Measurements from ENCODE around the gene TNNI3K. TPM values are rescaled to one million over a fixed set of nuclear protein-coding genes. Genes with fewer than 3 reads are reported as not detected.

Gene TNNI3K
- total and polyA plus RNA-seq, 2 of the 8 experiments (the other 6 are each of a cell fraction or from before 2014, with no cell fraction given) = 0.41 to 0.48 TPM

- Histone ChIP-seq H3K27ac (ENCODE audit: low read depth, low read length) (no peak overlapping the region), H3K9ac (replicated peaks in 1 of 4; ENCODE audit: extremely low read depth in 1 of 4, low read depth in 3 of 4, low read length in 3 of 4) (no peak overlapping the region), H3K4me2 (ENCODE audit: insufficient read depth in 1 of 2, low read depth in 2 of 2, low read length in 2 of 2) (no peak overlapping the region)
These were observed 188.3 kb downstream of the TNNI3K start for GRCh38 chr1:74423471-74423870.

More at GRCh38 chr1:74423471-74423870, 188.3 kb downstream of the TNNI3K start:
- Histone ChIP-seq H2AK5ac (ENCODE audit: low read depth, low read length) (no peak overlapping the region), H4K91ac (replicated peaks; ENCODE audit: insufficient read length, low read length) (no peak overlapping the region), H3K4me3 (ENCODE audit: extremely low read depth in 1 of 4, insufficient read depth in 2 of 4, low read depth in 3 of 4, low read length in 4 of 4) (no peak overlapping the region), H2BK12ac (ENCODE audit: low read depth, low read length) (no peak overlapping the region), H3K79me2 (ENCODE audit: control insufficient read depth in 1 of 2, insufficient read depth in 2 of 2, low read length in 2 of 2) (no peaks in the 10 kb centered on the region), H4K20me1 (replicated peaks in 1 of 2; ENCODE audit: control insufficient read depth in 1 of 2, insufficient read depth in 2 of 2, low read length in 2 of 2) (no peaks in the 10 kb centered on the region), H2BK120ac (replicated peaks; ENCODE audit: low read depth, low read length) (no peak overlapping the region), H3K23me2 (ENCODE audit: low read depth, low read length) (no peaks in the 10 kb centered on the region), H3K56ac (replicated peaks; ENCODE audit: insufficient read length, low read depth, low read length) (no peak overlapping the region), H3K14ac (ENCODE audit: insufficient read length) (no peak overlapping the region), H3K27me3 (replicated peaks in 1 of 4; ENCODE audit: control insufficient read depth in 3 of 4, extremely low read depth in 1 of 4, insufficient read depth in 3 of 4, low read length in 3 of 4) (no peaks in the 10 kb centered on the region), H3K79me1 (ENCODE audit: low read depth, low read length) (no peaks in the 10 kb centered on the region), H3K23ac (ENCODE audit: insufficient read length) (no peak overlapping the region), H3K4ac (replicated peaks; ENCODE audit: insufficient read length, low read depth, low read length) (no peak overlapping the region), H4K8ac (ENCODE audit: extremely low read depth, insufficient read depth, low read length) (no peak overlapping the region), H2AFZ (ENCODE audit: low read length) (no peak overlapping the region), H3K9me3 (ENCODE audit: insufficient read depth in 2 of 2, low read depth in 1 of 2, low read length in 1 of 2) (no peaks in the 10 kb centered on the region), H3K36me3 (ENCODE audit: control insufficient read depth in 2 of 4, insufficient read depth in 4 of 4, low read length in 3 of 4) (no peaks in the 10 kb centered on the region), H4K5ac (ENCODE audit: insufficient read length, low read depth, low read length) (no peak overlapping the region), H3K18ac (ENCODE audit: extremely low read depth, low read length) (no peak overlapping the region), H2BK15ac (ENCODE audit: low read length) (no peak overlapping the region), H2BK5ac (ENCODE audit: low read depth, low read length) (no peak overlapping the region), H2BK20ac (ENCODE audit: low read length) (no peak overlapping the region), H3K4me1 (replicated peaks in 1 of 4; ENCODE audit: control insufficient read depth in 3 of 4, insufficient read depth in 4 of 4, low read length in 3 of 4) (no peaks in the 10 kb centered on the region)
- whole genome bisulfite sequencing, 2 experiments (ENCODE audit: extremely low coverage in 1 of 2, insufficient coverage in 1 of 2, insufficient read length in 1 of 2, insufficient replicate concordance in 2 of 2, low coverage in 1 of 2, low lambda C conversion rate in 2 of 2, missing lambda C conversion rate in 1 of 2) = 94% methylated on average over 2 of the region's 2 CpGs; no CpG with 5 or more reads in 1 of the 2 experiments
- ChIA-PET POLR2A (ENCODE audit: partially characterized antibody) (no interaction called here), CTCF (ENCODE audit: partially characterized antibody) (interaction anchor here (1.4 to 1.6 kb wide), 2 partner anchors 11 to 80 kb away, joined by 3 to 4 read pairs; no protein-coding TSS in a partner anchor)
- DNase-seq (ENCODE audit: low read depth in 1 of 2, low spot score in 2 of 2) (no peak), FAIRE-seq (no peak)
- TF ChIP-seq SAP30 (IDR thresholded peaks at IDR 0.05; ENCODE audit: insufficient read depth, insufficient replicate concordance, low read length) (no peak), HDAC2 (IDR thresholded peaks at IDR 0.05; ENCODE audit: borderline replicate concordance in 1 of 2, low read depth in 2 of 2, low read length in 2 of 2) (no peak), KDM5A (IDR thresholded peaks at IDR 0.05; ENCODE audit: low read length) (no peak), KDM1A (IDR thresholded peaks at IDR 0.05; ENCODE audit: borderline replicate concordance, low read length) (no peak), FOSL1 (IDR thresholded peaks at IDR 0.05; ENCODE audit: insufficient read depth, low read depth, low read length) (no peak)

All from H1 (cell line).